ENCODE measurements around the gene CNPY4.

The CNPY4 gene

GRCh38 chr7:100167912-100168323 is 48.5 kb downstream of the CNPY4 start:
- DNase-seq (ENCODE audit: low spot score), result no peak

- no peak for DNase-seq (ENCODE audit: low spot score)
Measured at GRCh38 chr7:100169147-100169850, 49.9 kb downstream of the CNPY4 start.

GRCh38 chr7:100170101-100170897 is 50.9 kb downstream of the CNPY4 start:
- DNase-seq (ENCODE audit: low spot score), result no peak

GRCh38 chr7:100171087-100171681 is 51.8 kb downstream of the CNPY4 start:
- no peak for DNase-seq (ENCODE audit: low spot score)

- DNase-seq (ENCODE audit: low spot score), result no peak
Measured at GRCh38 chr7:100171840-100172239, 52.4 kb downstream of the CNPY4 start.

GRCh38 chr7:100173806-100174495 is 54.5 kb downstream of the CNPY4 start:
- DNase-seq (ENCODE audit: low spot score), result no peak

- no peak for DNase-seq (ENCODE audit: low spot score)
Measured at GRCh38 chr7:100174582-100174981, 55.1 kb downstream of the CNPY4 start.
